BJ (cell line): ENCODE results near the gene PTK7. TPM values are rescaled to one million over a fixed set of nuclear protein-coding genes. Genes with fewer than 3 reads are reported as not detected.

Experiments used
- CTCF ChIA-PET: fragments of 350-600 bp; formaldehyde crosslinking; extraction: SDS; loops from one replicate; lab custom pipeline; 2021; ENCODE audit warnings: antibody characterized with exemption, inconsistent platforms; lab: Yijun Ruan, JAX
- POLR2A ChIA-PET: fragments of 300-600 bp; sonication (Branson Sonifier 250); formaldehyde crosslinking; extraction: SDS; loops from one replicate; lab custom pipeline; 2021; ENCODE audit warnings: antibody characterized with exemption; lab: Charles Lee
- DNase-seq: peaks from one replicate; pipeline ENCODE4 v3.0.0-alpha.2; 2011; ENCODE audit warnings: low read depth
- H3K27me3 ChIP-seq: 2 replicates; pipeline ENCODE4 v1.6.0; 2011; ENCODE audit warnings: low read length; ENCODE audit not compliant: control insufficient read depth, insufficient read depth
- H3K36me3 ChIP-seq: 2 replicates; pipeline ENCODE4 v1.5.1; 2011; ENCODE audit warnings: low read length; ENCODE audit not compliant: control insufficient read depth, insufficient read depth
- H3K4me3 ChIP-seq: 2 replicates; pipeline ENCODE4 v1.5.1; 2011; ENCODE audit warnings: low read depth, mild to moderate bottlenecking, control low read depth, low read length
- polyA plus RNA-seq: library from polyadenylated mRNA; depleted of rRNA; stranded (reverse); fragments of >200 nt; gene quantifications from 2 replicates; pipeline ENCODE4 v1.2.3, GENCODE V29; 2011
- TF ChIP-seq, protein P1 (sequence below): IDR thresholded peaks from 2 replicates; pipeline ENCODE4 v1.5.1; 2011; ENCODE audit warnings: low read depth, mild to moderate bottlenecking, control low read depth, inconsistent platforms, low read length, moderate library complexity; ENCODE audit not compliant: insufficient read depth

Gene PTK7
- polyA plus RNA-seq, 1 experiment = 362 TPM

DNA sequence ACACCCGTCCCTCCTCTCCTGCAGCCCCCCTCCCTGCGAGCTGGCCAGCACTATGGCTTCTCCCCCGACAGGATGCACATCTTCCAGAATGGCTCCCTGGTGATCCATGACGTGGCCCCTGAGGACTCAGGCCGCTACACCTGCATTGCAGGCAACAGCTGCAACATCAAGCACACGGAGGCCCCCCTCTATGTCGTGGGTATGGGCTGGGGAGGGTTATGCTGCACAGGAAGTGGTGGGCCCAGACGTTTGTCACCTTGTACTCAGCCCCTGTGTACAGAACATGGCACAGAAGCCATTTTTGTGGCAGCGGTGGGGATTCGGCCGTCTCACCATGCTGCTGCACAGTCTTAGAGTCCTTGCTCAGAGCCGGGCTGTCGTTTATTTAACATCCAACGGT lies 66.0 kb downstream of the PTK7 start:
- no peak for DNase-seq
- POLR2A ChIA-PET = no interaction called here
- TF ChIP-seq, protein P1, sequence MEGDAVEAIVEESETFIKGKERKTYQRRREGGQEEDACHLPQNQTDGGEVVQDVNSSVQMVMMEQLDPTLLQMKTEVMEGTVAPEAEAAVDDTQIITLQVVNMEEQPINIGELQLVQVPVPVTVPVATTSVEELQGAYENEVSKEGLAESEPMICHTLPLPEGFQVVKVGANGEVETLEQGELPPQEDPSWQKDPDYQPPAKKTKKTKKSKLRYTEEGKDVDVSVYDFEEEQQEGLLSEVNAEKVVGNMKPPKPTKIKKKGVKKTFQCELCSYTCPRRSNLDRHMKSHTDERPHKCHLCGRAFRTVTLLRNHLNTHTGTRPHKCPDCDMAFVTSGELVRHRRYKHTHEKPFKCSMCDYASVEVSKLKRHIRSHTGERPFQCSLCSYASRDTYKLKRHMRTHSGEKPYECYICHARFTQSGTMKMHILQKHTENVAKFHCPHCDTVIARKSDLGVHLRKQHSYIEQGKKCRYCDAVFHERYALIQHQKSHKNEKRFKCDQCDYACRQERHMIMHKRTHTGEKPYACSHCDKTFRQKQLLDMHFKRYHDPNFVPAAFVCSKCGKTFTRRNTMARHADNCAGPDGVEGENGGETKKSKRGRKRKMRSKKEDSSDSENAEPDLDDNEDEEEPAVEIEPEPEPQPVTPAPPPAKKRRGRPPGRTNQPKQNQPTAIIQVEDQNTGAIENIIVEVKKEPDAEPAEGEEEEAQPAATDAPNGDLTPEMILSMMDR = no peak
- Histone ChIP-seq H3K36me3 (peaks cover 39% of the 10 kb centered on the region), H3K27me3 (no peaks in the 10 kb centered on the region), H3K4me3 (no peak overlapping the region)
- CTCF ChIA-PET = interaction anchor here (1.0 to 4.7 kb wide), 8 partner anchors 12 to 178 kb away, joined by 3 to 39 read pairs (median 24); partner anchors contain the start of genes KLC4 and MRPL2

DNA sequence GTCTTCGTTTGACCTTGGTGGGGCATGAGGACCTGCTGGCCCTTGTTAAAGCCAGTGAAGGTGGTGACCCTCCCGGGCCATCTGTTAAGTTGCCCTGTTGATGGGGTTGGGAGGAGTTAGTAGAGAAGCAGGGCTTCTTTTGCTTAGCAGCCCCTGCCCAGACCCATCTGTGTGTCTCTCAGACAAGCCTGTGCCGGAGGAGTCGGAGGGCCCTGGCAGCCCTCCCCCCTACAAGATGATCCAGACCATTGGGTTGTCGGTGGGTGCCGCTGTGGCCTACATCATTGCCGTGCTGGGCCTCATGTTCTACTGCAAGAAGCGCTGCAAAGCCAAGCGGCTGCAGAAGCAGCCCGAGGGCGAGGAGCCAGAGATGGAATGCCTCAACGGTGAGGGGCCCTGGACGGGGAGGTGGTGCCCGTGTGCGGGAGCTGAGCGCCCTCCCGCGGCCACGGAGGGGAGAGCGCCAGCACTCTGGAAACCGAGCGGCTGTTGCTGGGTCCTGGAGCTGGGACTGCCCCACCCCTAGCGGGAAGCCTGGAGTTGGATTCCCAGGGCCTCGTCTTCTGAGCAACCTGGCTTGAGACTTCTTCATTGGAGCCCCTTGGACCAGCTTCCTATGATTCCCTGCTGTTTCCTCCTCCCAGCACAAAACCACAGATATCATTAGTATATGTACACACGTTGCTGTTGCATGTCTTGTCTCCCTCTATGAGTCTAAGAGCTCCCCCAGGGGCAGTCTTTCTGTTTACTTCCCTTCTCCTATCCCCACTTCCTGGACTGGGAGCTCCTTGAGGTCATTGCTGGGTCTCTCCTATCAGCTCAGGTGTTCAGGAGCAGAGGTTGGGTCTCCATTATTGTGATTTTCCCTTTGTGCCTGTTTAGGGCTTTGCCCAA lies 67.4 kb downstream of the PTK7 start:
- Histone ChIP-seq H3K4me3 (no peak overlapping the region), H3K36me3 (peaks cover 48% of the 10 kb centered on the region), H3K27me3 (no peaks in the 10 kb centered on the region)
- CTCF ChIA-PET = interaction anchor here (0.6 to 4.7 kb wide), 42 partner anchors 8 to 1233 kb away, joined by 3 to 42 read pairs (median 5); partner anchors contain the start of genes CUL7, KLC4, MEA1 and MRPL2
- POLR2A ChIA-PET = interaction anchor here (0.6 kb wide), 1 partner anchor 30 kb away, joined by 3 read pairs; no protein-coding TSS in a partner anchor
- TF ChIP-seq, protein P1 = peak; percentile 99
- peak; percentile 62 for DNase-seq

DNA sequence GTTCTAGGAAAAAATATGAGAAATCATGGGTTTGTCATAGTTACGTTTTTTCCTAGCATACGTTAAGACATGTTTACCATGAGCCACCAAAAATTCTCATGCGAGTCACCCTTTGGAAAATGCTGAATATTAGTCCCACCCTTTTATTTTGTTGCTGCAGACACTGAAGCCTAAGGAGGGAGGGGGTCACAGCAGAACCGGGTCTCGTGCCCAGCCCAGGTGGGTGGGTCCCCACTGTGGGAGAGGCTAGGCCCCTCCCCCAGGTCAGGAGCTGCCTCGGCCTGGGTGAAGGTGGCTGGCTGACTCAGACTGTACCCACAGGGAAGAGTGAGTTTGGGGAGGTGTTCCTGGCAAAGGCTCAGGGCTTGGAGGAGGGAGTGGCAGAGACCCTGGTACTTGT lies 68.8 kb downstream of the PTK7 start:
- ChIA-PET POLR2A (no interaction called here), CTCF (interaction anchor here (1.8 to 4.7 kb wide), 2 partner anchors 30 to 74 kb away, joined by 3 to 39 read pairs; no protein-coding TSS in a partner anchor)
- TF ChIP-seq, protein P1 = no peak
- DNase-seq = no peak
- Histone ChIP-seq H3K27me3 (no peaks in the 10 kb centered on the region), H3K36me3 (peaks cover 40% of the 10 kb centered on the region), H3K4me3 (no peak overlapping the region)

DNA sequence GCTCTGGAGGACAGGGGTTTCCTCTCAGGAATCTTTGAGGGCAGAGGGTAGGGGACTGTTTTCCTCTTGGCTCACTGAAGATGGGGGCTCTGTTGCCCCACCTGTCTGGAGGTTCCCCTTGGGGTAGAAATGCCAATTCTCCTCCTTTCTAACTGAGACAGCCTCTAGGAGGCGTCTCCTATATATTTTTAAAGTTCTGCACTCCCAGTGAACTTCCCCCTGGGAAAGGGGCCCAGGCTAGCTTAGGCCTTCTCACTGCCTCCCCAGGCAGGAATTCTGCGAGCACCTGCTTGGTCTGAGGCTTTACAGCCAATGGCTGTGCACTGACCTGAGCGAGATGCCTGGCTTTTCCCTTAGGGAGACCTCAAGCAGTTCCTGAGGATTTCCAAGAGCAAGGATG lies 70.1 kb downstream of the PTK7 start:
- Histone ChIP-seq H3K36me3 (peaks cover 46% of the 10 kb centered on the region), H3K27me3 (no peaks in the 10 kb centered on the region), H3K4me3 (no peak overlapping the region)
- POLR2A ChIA-PET = no interaction called here
- CTCF ChIA-PET = interaction anchor here (1.2 to 4.7 kb wide), 3 partner anchors 17 to 76 kb away, joined by 4 to 39 read pairs (median 4); no protein-coding TSS in a partner anchor
- TF ChIP-seq, protein P1 = no peak
- DNase-seq = no peak
